Right lobe of liver (tissue), 6 donors: Measurements from ENCODE around the gene GOLGA6C. TPM values are rescaled to one million over a fixed set of nuclear protein-coding genes. Genes with fewer than 3 reads are reported as not detected.
"Not testable (repeated sequence)": the region's sequence is repeated elsewhere in the genome, so short reads cannot be mapped to it uniquely, and the experiment has no call there.

ENCODE experiments used
- ATAC-seq, 4 donors: fragments of 200-7000 bp; cut with Tn5 transposase; one replicate each; pipeline ENCODE4 v1.9.1; 2020; ENCODE audit warnings: mild to moderate bottlenecking in 4 of 4, moderate library complexity in 4 of 4
- DNase-seq, 3 donors: peaks; one replicate each; pipeline ENCODE4 v3.0.0-alpha.2; 2020
- H3K27ac ChIP-seq, 3 donors: fragments of 200-600 bp; one replicate each; pipeline ENCODE4 v1.8.0; 2022
- H3K27me3 ChIP-seq, 2 donors: fragments of 200-600 bp; one replicate each; pipeline ENCODE4 v1.8.0; 2022
- H3K36me3 ChIP-seq, 4 donors: fragments of 200-600 bp; sonication (generic) in 1 of 4; one replicate each; pipeline versions ENCODE4 v1.5.1 to v1.8.0; 2017 to 2022; ENCODE audit warnings: control low read depth in 1 of 4
- H3K4me1 ChIP-seq, 4 donors: fragments of 200-600 bp; sonication (generic) in 1 of 4; one replicate each; pipeline versions ENCODE4 v1.5.1 to v1.8.0; 2017 to 2022; ENCODE audit warnings: control low read depth in 1 of 4
- H3K4me3 ChIP-seq, 3 donors: fragments of 200-600 bp; one replicate each; pipeline ENCODE4 v1.8.0; 2022
- H3K9me3 ChIP-seq, 4 donors: fragments of 200-600 bp; sonication (generic) in 1 of 4; one replicate each; pipeline versions ENCODE4 v1.5.1 to v1.8.0; 2017 to 2022; ENCODE audit warnings: control low read depth in 1 of 4
- POLR2A ChIP-seq: fragments of 450-650 bp; IDR thresholded peaks from one replicate; pipeline ENCODE4 v1.6.1; 2017; ENCODE audit warnings: antibody characterized with exemption, mild to moderate bottlenecking
- WGBS: methylation state at CpG from one replicate; pipeline ENCODE4 v1.1.6; 2018; ENCODE audit warnings: low coverage, low lambda C conversion rate; ENCODE audit not compliant: insufficient coverage; ENCODE audit errors: missing lambda C conversion rate; 5-methylcytosine and 5-hydroxymethylcytosine counted together
- intact Hi-C, 2 donors: fragments of 100-400 bp; cut with DNase I; formaldehyde crosslinking; loops; one replicate each; pipeline versions ENCODE4 v1.11.2 to v1.14.1; 2022
- total RNA-seq, 6 experiments: library from RNA; depleted of rRNA in 2 of 6; stranded (reverse); fragments of >200 nt in 2 of 6; fragmentation: NEBNext Ultra II Directional in 3 of 6; extraction: Animal tissue kit (Norgen Biotek cat#: 25700) in 3 of 6; gene quantifications; one replicate each; pipeline versions ENCODE4 v1.1.0 to v1.2.4, GENCODE V29; 2016 to 2023
- TF ChIP-seq, protein P1 (sequence below), 4 donors: fragments of 200-600 bp in 3 of 4; fragments of 450-650 bp in 1 of 4; IDR thresholded peaks; one replicate each; pipeline versions ENCODE4 v1.5.1 to v1.8.0; 2016 to 2022; ENCODE audit warnings: antibody characterized with exemption in 4 of 4, mild to moderate bottlenecking in 2 of 4
- donor health status: DM: no; HTN: yes; CAD: no.
- donor health status: DM: no; HTN: no; CAD: no.
- donor health status: DM: no; HTN: no; CAD: no.
- donor health status: DM: no; HTN: yes; CAD: no.
- donor health status: DM: no; HTN: yes; CAD: no.

The GOLGA6C gene
- total RNA-seq, 6 experiments from 2014 or later = 0.19 to 0.51 (median 0.22) TPM; not detected in 3

DNA sequence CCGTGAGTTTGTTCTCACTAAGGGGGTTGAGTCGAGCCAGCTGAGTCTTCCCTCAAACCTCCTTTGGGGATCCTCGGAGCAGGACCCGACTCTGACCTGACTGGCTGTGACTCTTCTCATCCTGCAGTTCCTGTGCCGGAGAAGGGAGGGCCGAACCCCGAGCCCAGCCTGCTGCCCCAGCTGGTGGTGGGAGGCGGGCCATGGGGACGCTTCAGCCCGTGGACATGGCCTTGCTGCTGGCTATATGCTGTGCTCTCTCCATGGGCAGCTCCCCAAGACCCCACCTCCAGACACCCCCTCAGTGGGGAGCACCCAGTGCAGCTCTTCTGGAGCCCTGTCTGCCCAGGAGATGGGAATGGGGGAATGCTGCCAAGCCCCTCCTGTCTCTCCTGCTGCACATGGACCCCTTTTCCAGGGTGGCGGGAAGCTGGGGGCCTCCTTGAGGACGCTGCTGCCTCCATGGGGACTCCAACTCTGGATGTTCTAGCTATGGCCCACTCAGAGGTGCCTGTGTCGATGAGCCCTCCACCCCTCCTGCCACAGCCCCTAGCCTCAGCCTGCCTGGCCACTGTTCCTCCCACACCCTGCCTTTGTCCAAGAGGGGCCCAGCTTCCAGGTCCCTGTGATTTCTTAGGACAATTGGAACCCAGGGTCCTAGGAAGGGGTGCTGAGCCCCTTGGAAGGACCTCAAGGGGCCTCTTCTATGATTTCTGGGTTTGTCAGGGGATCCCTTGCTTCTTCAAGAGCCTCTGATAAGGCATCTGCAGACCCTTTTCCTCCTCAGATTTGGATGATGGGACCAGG lies 43.6 kb upstream of the GOLGA6C start:
- peaks cover 0 to 2% (median 0%) of the 10 kb centered on the region in 4 donors for H3K4me1 ChIP-seq
- ATAC-seq (no peak), DNase-seq (no peak)
- WGBS = 41% methylated on average over 3 of the region's 13 CpGs
- no peak overlapping the region for H3K4me3 ChIP-seq
- intact Hi-C loops = no loop called here
- TF ChIP-seq, protein P1, sequence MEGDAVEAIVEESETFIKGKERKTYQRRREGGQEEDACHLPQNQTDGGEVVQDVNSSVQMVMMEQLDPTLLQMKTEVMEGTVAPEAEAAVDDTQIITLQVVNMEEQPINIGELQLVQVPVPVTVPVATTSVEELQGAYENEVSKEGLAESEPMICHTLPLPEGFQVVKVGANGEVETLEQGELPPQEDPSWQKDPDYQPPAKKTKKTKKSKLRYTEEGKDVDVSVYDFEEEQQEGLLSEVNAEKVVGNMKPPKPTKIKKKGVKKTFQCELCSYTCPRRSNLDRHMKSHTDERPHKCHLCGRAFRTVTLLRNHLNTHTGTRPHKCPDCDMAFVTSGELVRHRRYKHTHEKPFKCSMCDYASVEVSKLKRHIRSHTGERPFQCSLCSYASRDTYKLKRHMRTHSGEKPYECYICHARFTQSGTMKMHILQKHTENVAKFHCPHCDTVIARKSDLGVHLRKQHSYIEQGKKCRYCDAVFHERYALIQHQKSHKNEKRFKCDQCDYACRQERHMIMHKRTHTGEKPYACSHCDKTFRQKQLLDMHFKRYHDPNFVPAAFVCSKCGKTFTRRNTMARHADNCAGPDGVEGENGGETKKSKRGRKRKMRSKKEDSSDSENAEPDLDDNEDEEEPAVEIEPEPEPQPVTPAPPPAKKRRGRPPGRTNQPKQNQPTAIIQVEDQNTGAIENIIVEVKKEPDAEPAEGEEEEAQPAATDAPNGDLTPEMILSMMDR (IDR thresholded peaks at IDR 0.05) = no peak
- TF ChIP-seq POLR2A = no peak
- H3K36me3 ChIP-seq = peaks cover 0 to 13% (median 6%) of the 10 kb centered on the region in 4 donors
- H3K27me3 ChIP-seq = no peaks in the 10 kb centered on the region
- no peak overlapping the region for H3K27ac ChIP-seq
- no peaks in the 10 kb centered on the region for H3K9me3 ChIP-seq

DNA sequence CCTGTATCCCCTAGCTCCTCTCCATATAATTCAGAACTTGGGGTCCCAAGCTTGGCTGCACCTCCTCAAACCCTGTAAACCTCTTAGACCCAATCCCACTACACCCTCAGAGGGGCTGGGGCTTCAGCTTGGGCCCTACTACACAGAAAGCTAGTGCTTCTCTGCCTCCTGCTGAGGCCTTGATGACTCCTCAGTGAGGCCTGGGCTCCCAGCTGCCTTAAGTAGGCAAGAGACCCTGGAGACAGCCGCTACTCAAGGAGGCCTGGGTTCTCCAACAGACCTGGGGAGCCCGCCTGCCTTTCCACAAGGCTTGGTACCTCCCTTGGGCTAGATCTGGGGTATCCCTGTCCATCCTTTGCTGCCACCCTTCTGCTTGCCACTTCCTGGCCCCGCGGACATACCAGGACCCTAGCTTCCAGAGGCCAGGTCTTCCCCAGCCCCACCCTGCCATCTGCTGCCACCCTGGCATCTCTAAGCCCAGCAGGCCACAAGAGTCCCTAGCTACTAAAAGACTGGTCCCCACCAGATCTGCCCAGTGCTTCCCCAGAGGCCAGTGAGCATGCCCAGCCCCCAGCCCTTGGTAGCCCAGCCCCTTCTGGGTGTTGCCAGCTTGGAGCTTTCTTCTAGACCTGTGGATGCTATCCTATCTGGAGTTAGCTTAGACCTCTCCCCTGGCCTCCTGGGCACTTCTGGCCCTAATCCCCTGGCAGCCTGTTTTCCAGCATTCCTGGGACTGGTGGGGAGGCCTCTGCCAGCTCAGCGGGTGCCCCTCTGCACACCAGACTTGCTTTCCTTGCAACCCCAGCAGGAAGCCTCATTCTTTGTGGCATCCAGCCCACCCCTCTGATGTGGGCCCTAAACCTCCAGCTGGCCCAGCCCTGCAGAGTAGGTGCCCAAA lies 42.8 kb upstream of the GOLGA6C start:
- H3K27me3 ChIP-seq = no peaks in the 10 kb centered on the region
- TF ChIP-seq, protein P1 (IDR thresholded peaks at IDR 0.05) = no peak
- TF ChIP-seq POLR2A = no peak
- intact Hi-C loops = no loop called here
- no peaks in the 10 kb centered on the region for H3K9me3 ChIP-seq
- ATAC-seq (peak in 1 of 4 donors; percentile 14), DNase-seq (no peak)
- H3K36me3 ChIP-seq = peaks cover 0 to 13% (median 6%) of the 10 kb centered on the region in 4 donors
- no peak overlapping the region for H3K4me3 ChIP-seq
- H3K27ac ChIP-seq = no peak overlapping the region
- H3K4me1 ChIP-seq = peaks cover 0 to 4% (median 0%) of the 10 kb centered on the region in 4 donors
- WGBS = 94% methylated on average over 3 of the region's 5 CpGs

DNA sequence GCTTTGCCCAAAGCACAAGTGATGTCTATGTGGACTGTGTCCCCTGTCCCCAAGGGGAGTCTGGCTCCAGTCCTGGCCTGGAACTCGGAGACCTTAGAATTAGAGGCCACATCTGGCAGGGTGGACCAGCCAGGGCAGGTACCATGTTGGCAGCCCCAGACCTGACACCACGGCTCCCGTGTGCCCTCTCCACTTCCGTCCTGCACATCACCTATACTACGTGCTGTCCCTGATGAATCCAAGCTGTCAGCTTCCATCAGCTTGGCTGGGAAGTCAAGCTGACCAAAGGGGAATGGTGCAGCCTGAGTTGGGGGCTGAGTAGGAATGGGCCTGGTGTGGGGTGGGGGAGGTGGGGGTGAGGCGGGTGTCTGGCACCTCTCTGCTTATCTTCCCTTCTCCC lies 41.1 kb upstream of the GOLGA6C start:
- H3K9me3 ChIP-seq = no peaks in the 10 kb centered on the region
- WGBS = no CpG with 5 or more reads among the region's 6 CpGs
- ATAC-seq = no peak

DNA sequence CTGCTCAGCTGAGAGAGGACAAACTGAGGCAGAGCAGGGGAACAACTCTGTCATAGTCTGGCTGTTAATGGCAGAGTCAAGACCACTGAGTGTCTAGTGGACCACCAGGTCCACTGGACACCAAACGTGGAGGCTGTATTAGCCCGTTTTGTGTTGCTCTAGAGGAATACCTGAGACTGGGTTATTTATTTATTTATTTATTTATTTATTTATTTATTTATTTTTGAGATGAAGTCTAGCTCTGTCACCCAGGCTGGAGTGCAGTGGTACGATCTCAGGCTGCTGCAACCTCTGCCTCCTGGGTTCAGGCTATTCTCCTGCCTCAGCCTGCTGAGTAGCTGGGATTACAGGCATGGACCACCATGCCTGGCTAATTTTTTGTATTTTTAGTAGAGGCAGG lies 40.6 kb upstream of the GOLGA6C start:
- WGBS = 80% methylated on average over 3 of the region's 3 CpGs
- H3K36me3 ChIP-seq, H3K27ac ChIP-seq, H3K9me3 ChIP-seq, H3K4me3 ChIP-seq, ATAC-seq, intact Hi-C loops, H3K27me3 ChIP-seq, DNase-seq, H3K4me1 ChIP-seq: not testable (repeated sequence)

More for the DNA sequence above, 41.1 kb upstream of the GOLGA6C start:
- no peak for DNase-seq
- H3K27ac ChIP-seq = no peak overlapping the region
- peaks cover 0 to under 1% (median under 1%) of the 10 kb centered on the region in 4 donors for H3K36me3 ChIP-seq
- no peak overlapping the region for H3K4me3 ChIP-seq
- H3K4me1 ChIP-seq = peaks cover 0 to 4% (median 0%) of the 10 kb centered on the region in 4 donors
- intact Hi-C loops = no loop called here
- TF ChIP-seq, protein P1 (IDR thresholded peaks at IDR 0.05) = no peak
- no peak for TF ChIP-seq POLR2A
- no peaks in the 10 kb centered on the region for H3K27me3 ChIP-seq

DNA sequence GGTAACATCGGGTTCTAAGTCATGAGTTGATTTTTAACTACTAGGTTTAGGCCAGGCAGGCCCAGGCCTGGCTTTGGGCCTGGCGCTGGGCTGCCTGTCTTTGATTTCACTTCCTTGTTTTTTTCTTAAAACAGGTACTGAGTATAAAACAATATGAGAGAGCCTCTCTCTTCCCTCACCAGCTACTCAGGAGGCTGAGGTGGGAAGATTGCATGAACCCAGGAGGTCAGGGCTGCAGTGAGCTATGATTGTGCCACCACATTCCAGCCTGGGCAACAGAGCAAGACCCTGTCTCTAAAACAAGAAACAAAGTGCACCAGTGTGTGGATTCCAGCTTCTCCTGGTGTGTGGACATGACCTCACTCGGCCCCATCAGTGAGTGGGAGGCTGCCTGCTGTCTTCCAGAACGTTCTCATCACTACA lies 38.6 kb upstream of the GOLGA6C start:
- H3K4me3 ChIP-seq, intact Hi-C loops, H3K4me1 ChIP-seq, H3K27ac ChIP-seq, H3K36me3 ChIP-seq, H3K9me3 ChIP-seq, DNase-seq, H3K27me3 ChIP-seq: not testable (repeated sequence)
- 30% methylated on average over 3 of the region's 4 CpGs for WGBS
- peak in 2 of 4 donors; percentile 19 to 39 for ATAC-seq
